Caco-2 (cell line): ENCODE measurements around the gene LRRN4. TPM values are rescaled to one million over a fixed set of nuclear protein-coding genes. Genes with fewer than 3 reads are reported as not detected.

Experiments
- BruUV-seq: library from RNA; stranded (reverse); fragments of 400-500 nt; replicated peaks from 2 replicates; lab custom pipeline; 2021; lab: Mats Ljungman, UMichigan
- CTCF ChIA-PET: fragments of 300-600 bp; sonication (Branson Sonifier 250); formaldehyde crosslinking; loops from one replicate; lab custom pipeline; 2022; ENCODE audit warnings: antibody characterized with exemption; lab: Charles Lee
- POLR2A ChIA-PET: fragments of 300-600 bp; sonication (Branson Sonifier 250); formaldehyde crosslinking; loops from one replicate; lab custom pipeline; 2022; ENCODE audit warnings: antibody characterized with exemption; lab: Charles Lee
- DNase-seq, 2 experiments: peaks; one replicate each; pipeline versions ENCODE4 v3.0.0 to v3.0.0-alpha.2; 2020 to 2022
- H3K27me3 ChIP-seq: replicated peaks from 2 replicates; pipeline ENCODE4 v1.6.0; 2011; ENCODE audit warnings: low read length; ENCODE audit not compliant: control insufficient read depth, insufficient read depth
- H3K36me3 ChIP-seq: 2 replicates; pipeline ENCODE4 v1.5.1; 2011; ENCODE audit warnings: low read length; ENCODE audit not compliant: control insufficient read depth, insufficient read depth
- H3K4me1 ChIP-seq: fragments of 250-450 bp; sonication (Bioruptor Pico); 2 replicates; pipeline ENCODE4 v1.5.1; 2020; ENCODE audit warnings: mild to moderate bottlenecking
- H3K4me3 ChIP-seq: 2 replicates; pipeline ENCODE4 v1.5.1; 2011; ENCODE audit warnings: low read depth, mild to moderate bottlenecking, control low read depth, low read length
- H3K9me3 ChIP-seq: fragments of 250-450 bp; sonication (Bioruptor Pico); 2 replicates; pipeline ENCODE4 v1.5.1; 2020; ENCODE audit warnings: mild to moderate bottlenecking, moderate library complexity
- H3K27ac Mint-ChIP-seq: one replicate; pipeline ENCODE4 v1.8.0; 2022; ENCODE audit warnings: mixed read lengths; ENCODE audit not compliant: unreplicated experiment
- H3K27me3 Mint-ChIP-seq: one replicate; pipeline ENCODE4 v1.8.0; 2022; ENCODE audit warnings: mixed read lengths; ENCODE audit not compliant: insufficient read depth, unreplicated experiment
- H3K36me3 Mint-ChIP-seq: one replicate; pipeline ENCODE4 v1.8.0; 2022; ENCODE audit warnings: mild to moderate bottlenecking, mixed read lengths; ENCODE audit not compliant: insufficient read depth, unreplicated experiment
- H3K4me1 Mint-ChIP-seq: one replicate; pipeline ENCODE4 v1.8.0; 2022; ENCODE audit warnings: low read depth, mixed read lengths; ENCODE audit not compliant: unreplicated experiment
- H3K4me3 Mint-ChIP-seq: one replicate; pipeline ENCODE4 v1.8.0; 2022; ENCODE audit warnings: mild to moderate bottlenecking, moderate library complexity, mixed read lengths; ENCODE audit not compliant: unreplicated experiment
- H3K9me3 Mint-ChIP-seq: one replicate; pipeline ENCODE4 v1.8.0; 2022; ENCODE audit warnings: mixed read lengths; ENCODE audit not compliant: unreplicated experiment
- CTCF ChIP-seq, 2 experiments: fragments of 200-600 bp in 1 of 2; IDR thresholded peaks; 1 replicate in 1 of 2; 2 replicates in 1 of 2; pipeline versions ENCODE4 v1.5.1 to v1.8.0; 2011 to 2022; ENCODE audit warnings: antibody characterized with exemption in 1 of 2, control low read depth in 1 of 2, inconsistent platforms in 1 of 2, low read depth in 1 of 2, low read length in 1 of 2, mild to moderate bottlenecking in 1 of 2, moderate library complexity in 1 of 2; ENCODE audit not compliant: insufficient read depth in 1 of 2, severe bottlenecking in 1 of 2, unreplicated experiment in 1 of 2
- intact Hi-C: fragments of 100-400 bp; cut with micrococcal nuclease; formaldehyde crosslinking; loops from one replicate; pipeline ENCODE4 v1.10.0; 2022; ENCODE audit not compliant: unreplicated experiment
- total RNA-seq: library from RNA; stranded (reverse); gene quantifications from 2 replicates; pipeline ENCODE4 v1.2.3, GENCODE V29; 2022

Gene LRRN4
- total RNA-seq, 1 experiment from 2014 or later, result 17.9 TPM

- ChIA-PET POLR2A (no interaction called here), CTCF (no interaction called here)
- H3K4me3 ChIP-seq, result no peak overlapping the region
- Mint-ChIP-seq H3K4me1 (no peaks in the 10 kb centered on the region), H3K9me3 (no peaks in the 10 kb centered on the region), H3K27ac (peak overlapping the region; percentile 0), H3K4me3 (no peak overlapping the region), H3K36me3 (peaks cover 57% of the 10 kb centered on the region), H3K27me3 (no peaks in the 10 kb centered on the region)
- no peak for TF ChIP-seq CTCF (IDR thresholded peaks at IDR 0.05; ENCODE audit: insufficient read depth in 1 of 2, low read depth in 1 of 2, low read length in 1 of 2, severe bottlenecking in 1 of 2, unreplicated experiment in 1 of 2)
- BruUV-seq, result no TSS peak
- H3K4me1 ChIP-seq, result peaks cover 13% of the 10 kb centered on the region
- intact Hi-C loops, result no loop called here
- H3K9me3 ChIP-seq, result no peaks in the 10 kb centered on the region
- no peaks in the 10 kb centered on the region for H3K27me3 ChIP-seq
- no peak for DNase-seq
- H3K36me3 ChIP-seq, result peaks cover 2% of the 10 kb centered on the region; the same call in 1 of the 2 replicates
Observed at GRCh38 chr20:5990946-5991345, 62.9 kb downstream of the LRRN4 start.

Other genes starting within 250 kb of the LRRN4 start
- 0.79 and 0.86 TPM in 2 replicates for gene CHGB, start 142.6 kb downstream of the LRRN4 start, total RNA-seq
- 30.0 and 35.5 TPM in 2 replicates for gene TRMT6, start 103.5 kb downstream of the LRRN4 start, total RNA-seq
- 36.4 and 38.4 TPM in 2 replicates for gene MCM8, start 103.4 kb downstream of the LRRN4 start, total RNA-seq
- 82.3 and 94.6 TPM in 2 replicates for gene CRLS1, start 47.9 kb downstream of the LRRN4 start, total RNA-seq
- 30.1 and 34.7 TPM in 2 replicates for gene FERMT1, start 69.0 kb upstream of the LRRN4 start, total RNA-seq